Measurements from ENCODE around the gene FGFR1OP2. TPM values are rescaled to one million over a fixed set of nuclear protein-coding genes. Genes with fewer than 3 reads are reported as not detected.

The FGFR1OP2 gene
- total and polyA plus RNA-seq, 2 donors (not counting 1 experiment from before 2014, with no cell fraction given) = 36.4 to 60.8 TPM

- H3K36me3 ChIP-seq (ENCODE audit: control insufficient read depth, insufficient read depth, low read length) = peaks cover 2% of the 10 kb centered on the region
- H3K4me3 ChIP-seq (replicated peaks in 1 of 4; ENCODE audit: control extremely low read depth in 1 of 4, insufficient read depth in 1 of 4, low read depth in 3 of 4, low read length in 4 of 4) = no peak overlapping the region
- no peaks in the 10 kb centered on the region for H3K4me1 ChIP-seq (ENCODE audit: control insufficient read depth, extremely low read depth, insufficient read depth, low read length)
- no peak for TF ChIP-seq EZH2 (IDR thresholded peaks at IDR 0.05; ENCODE audit: low read length, missing control alignments)
- no peak for TF ChIP-seq CTCF (conservative IDR thresholded peaks at IDR 0.05 in 1 of 2, IDR thresholded peaks at IDR 0.05 in 1 of 2; ENCODE audit: low read depth in 1 of 2, low read length in 2 of 2)
- no peak for DNase-seq (ENCODE audit: low read depth in 2 of 2)
- H4K20me1 ChIP-seq (ENCODE audit: control insufficient read depth, extremely low read depth, insufficient read depth, low read length) = no peaks in the 10 kb centered on the region
- no peak overlapping the region for H3K27ac ChIP-seq (ENCODE audit: insufficient read depth, low read length)
- no peaks in the 10 kb centered on the region for H3K27me3 ChIP-seq (ENCODE audit: control insufficient read depth, insufficient read depth, low read length)
- H3K9ac ChIP-seq (ENCODE audit: insufficient read depth, low read length) = no peak overlapping the region
- no peaks in the 10 kb centered on the region for H3K9me3 ChIP-seq (ENCODE audit: control insufficient read depth, insufficient read depth, low read depth, low read length)
- no peak overlapping the region for H2AFZ ChIP-seq (ENCODE audit: low read length)
- H3K4me2 ChIP-seq (ENCODE audit: extremely low read depth, insufficient read depth, low read length) = no peak overlapping the region
- no peaks in the 10 kb centered on the region for H3K79me2 ChIP-seq (ENCODE audit: control insufficient read depth, insufficient read depth, low read length)
Measured at GRCh38 chr12:26961803-26962202, 23.5 kb downstream of the FGFR1OP2 start.

GRCh38 chr12:26963413-26963812, 25.1 kb downstream of the FGFR1OP2 start:
- Histone ChIP-seq H3K27me3 (ENCODE audit: control insufficient read depth, insufficient read depth, low read length) (no peaks in the 10 kb centered on the region), H3K27ac (ENCODE audit: insufficient read depth, low read length) (no peak overlapping the region), H3K9ac (ENCODE audit: insufficient read depth, low read length) (no peak overlapping the region), H2AFZ (ENCODE audit: low read length) (no peak overlapping the region), H3K9me3 (ENCODE audit: control insufficient read depth, insufficient read depth, low read depth, low read length) (no peaks in the 10 kb centered on the region), H3K79me2 (ENCODE audit: control insufficient read depth, insufficient read depth, low read length) (no peaks in the 10 kb centered on the region), H3K4me1 (ENCODE audit: control insufficient read depth, extremely low read depth, insufficient read depth, low read length) (no peaks in the 10 kb centered on the region), H4K20me1 (ENCODE audit: control insufficient read depth, extremely low read depth, insufficient read depth, low read length) (no peaks in the 10 kb centered on the region), H3K4me2 (ENCODE audit: extremely low read depth, insufficient read depth, low read length) (no peak overlapping the region), H3K36me3 (ENCODE audit: control insufficient read depth, insufficient read depth, low read length) (peaks cover 2% of the 10 kb centered on the region), H3K4me3 (replicated peaks in 1 of 4; ENCODE audit: control extremely low read depth in 1 of 4, insufficient read depth in 1 of 4, low read depth in 3 of 4, low read length in 4 of 4) (no peak overlapping the region)
- TF ChIP-seq EZH2 (IDR thresholded peaks at IDR 0.05; ENCODE audit: low read length, missing control alignments) = no peak
- DNase-seq (ENCODE audit: low read depth in 2 of 2) = peak in 1 of 2 donors; percentile 71

- H3K4me2 ChIP-seq (ENCODE audit: extremely low read depth, insufficient read depth, low read length) = no peak overlapping the region
- no peak overlapping the region for H3K27ac ChIP-seq (ENCODE audit: insufficient read depth, low read length)
- H3K36me3 ChIP-seq (ENCODE audit: control insufficient read depth, insufficient read depth, low read length) = no peaks in the 10 kb centered on the region
- DNase-seq (ENCODE audit: low read depth in 2 of 2) = no peak
- no peaks in the 10 kb centered on the region for H4K20me1 ChIP-seq (ENCODE audit: control insufficient read depth, extremely low read depth, insufficient read depth, low read length)
- H3K4me3 ChIP-seq (replicated peaks in 1 of 4; ENCODE audit: control extremely low read depth in 1 of 4, insufficient read depth in 1 of 4, low read depth in 3 of 4, low read length in 4 of 4) = no peak overlapping the region
- H2AFZ ChIP-seq (ENCODE audit: low read length) = no peak overlapping the region
- H3K9ac ChIP-seq (ENCODE audit: insufficient read depth, low read length) = no peak overlapping the region
- H3K27me3 ChIP-seq (ENCODE audit: control insufficient read depth, insufficient read depth, low read length) = no peaks in the 10 kb centered on the region
- no peaks in the 10 kb centered on the region for H3K4me1 ChIP-seq (ENCODE audit: control insufficient read depth, extremely low read depth, insufficient read depth, low read length)
- H3K79me2 ChIP-seq (ENCODE audit: control insufficient read depth, insufficient read depth, low read length) = no peaks in the 10 kb centered on the region
- no peaks in the 10 kb centered on the region for H3K9me3 ChIP-seq (ENCODE audit: control insufficient read depth, insufficient read depth, low read depth, low read length)
- TF ChIP-seq EZH2 (IDR thresholded peaks at IDR 0.05; ENCODE audit: low read length, missing control alignments) = no peak
- no peak for TF ChIP-seq CTCF (conservative IDR thresholded peaks at IDR 0.05 in 1 of 2, IDR thresholded peaks at IDR 0.05 in 1 of 2; ENCODE audit: low read depth in 1 of 2, low read length in 2 of 2)
Measured at GRCh38 chr12:26966842-26967241, 28.6 kb downstream of the FGFR1OP2 start.

All from fibroblast of lung (primary cell).